Measurements from ENCODE around the gene ARID4A.
"Not testable (repeated sequence)": the region's sequence is repeated elsewhere in the genome, so short reads cannot be mapped to it uniquely, and the experiment has no call there.

The ARID4A gene, protein sequence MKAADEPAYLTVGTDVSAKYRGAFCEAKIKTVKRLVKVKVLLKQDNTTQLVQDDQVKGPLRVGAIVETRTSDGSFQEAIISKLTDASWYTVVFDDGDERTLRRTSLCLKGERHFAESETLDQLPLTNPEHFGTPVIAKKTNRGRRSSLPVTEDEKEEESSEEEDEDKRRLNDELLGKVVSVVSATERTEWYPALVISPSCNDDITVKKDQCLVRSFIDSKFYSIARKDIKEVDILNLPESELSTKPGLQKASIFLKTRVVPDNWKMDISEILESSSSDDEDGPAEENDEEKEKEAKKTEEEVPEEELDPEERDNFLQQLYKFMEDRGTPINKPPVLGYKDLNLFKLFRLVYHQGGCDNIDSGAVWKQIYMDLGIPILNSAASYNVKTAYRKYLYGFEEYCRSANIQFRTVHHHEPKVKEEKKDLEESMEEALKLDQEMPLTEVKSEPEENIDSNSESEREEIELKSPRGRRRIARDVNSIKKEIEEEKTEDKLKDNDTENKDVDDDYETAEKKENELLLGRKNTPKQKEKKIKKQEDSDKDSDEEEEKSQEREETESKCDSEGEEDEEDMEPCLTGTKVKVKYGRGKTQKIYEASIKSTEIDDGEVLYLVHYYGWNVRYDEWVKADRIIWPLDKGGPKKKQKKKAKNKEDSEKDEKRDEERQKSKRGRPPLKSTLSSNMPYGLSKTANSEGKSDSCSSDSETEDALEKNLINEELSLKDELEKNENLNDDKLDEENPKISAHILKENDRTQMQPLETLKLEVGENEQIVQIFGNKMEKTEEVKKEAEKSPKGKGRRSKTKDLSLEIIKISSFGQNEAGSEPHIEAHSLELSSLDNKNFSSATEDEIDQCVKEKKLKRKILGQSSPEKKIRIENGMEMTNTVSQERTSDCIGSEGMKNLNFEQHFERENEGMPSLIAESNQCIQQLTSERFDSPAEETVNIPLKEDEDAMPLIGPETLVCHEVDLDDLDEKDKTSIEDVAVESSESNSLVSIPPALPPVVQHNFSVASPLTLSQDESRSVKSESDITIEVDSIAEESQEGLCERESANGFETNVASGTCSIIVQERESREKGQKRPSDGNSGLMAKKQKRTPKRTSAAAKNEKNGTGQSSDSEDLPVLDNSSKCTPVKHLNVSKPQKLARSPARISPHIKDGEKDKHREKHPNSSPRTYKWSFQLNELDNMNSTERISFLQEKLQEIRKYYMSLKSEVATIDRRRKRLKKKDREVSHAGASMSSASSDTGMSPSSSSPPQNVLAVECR
- total RNA-seq = 63.2 to 136 (median 116) reads per million in 4 experiments

- DNase-seq = peak; percentile 90
These were observed at the start of gene ARID4A for GRCh38 chr14:58298477-58299400. ARID4A (plus strand) TSS chr14:58298555; CDS start chr14:58299855, 1,300 bp downstream.

- DNase-seq = no peak
These were observed 48.7 kb upstream of the ARID4A start for GRCh38 chr14:58249611-58250010.

DNA sequence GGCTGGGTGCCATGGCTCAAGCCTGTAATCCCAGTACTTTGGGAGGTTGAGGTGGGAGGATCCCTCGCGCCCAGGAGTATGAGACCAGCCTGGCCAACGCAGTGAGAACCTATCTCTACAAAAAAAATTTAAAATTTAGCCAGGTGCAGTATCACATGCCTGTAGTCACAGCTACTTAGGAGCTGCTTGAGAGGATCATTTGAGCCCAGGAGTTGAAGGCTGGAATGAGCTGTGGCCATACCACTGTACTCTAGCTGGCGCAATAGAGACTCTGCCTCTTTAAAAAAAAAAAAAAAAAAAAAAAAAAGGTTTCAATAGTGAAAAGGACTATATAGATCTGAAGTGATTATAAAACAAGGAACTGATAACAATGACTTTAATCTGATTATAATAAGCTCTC, 40.2 kb upstream of the ARID4A start:
- DNase-seq = no peak

GRCh38 chr14:58262005-58262404, 36.4 kb upstream of the ARID4A start:
- not testable (repeated sequence) for DNase-seq

DNA sequence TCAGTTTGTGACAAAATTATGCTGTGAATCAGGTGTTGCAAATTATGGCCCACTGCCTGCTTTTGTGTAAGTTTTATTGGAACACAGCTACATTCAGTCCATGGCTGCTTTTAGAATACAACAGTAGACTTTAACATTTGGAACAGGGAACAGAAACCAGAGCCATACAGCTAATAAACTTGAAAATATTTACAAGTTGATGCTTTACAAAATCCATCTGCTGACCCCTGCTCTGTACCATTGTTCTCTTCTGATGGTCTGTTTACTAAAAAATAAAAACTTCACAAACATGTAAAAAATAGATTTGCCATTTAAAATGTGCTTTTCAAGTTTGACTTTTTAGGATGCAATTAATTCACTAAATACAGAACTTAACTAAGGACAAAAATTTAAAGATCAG, 33.0 kb upstream of the ARID4A start:
- DNase-seq = no peak

- DNase-seq = no peak
These were observed 27.7 kb upstream of the ARID4A start for GRCh38 chr14:58270628-58271027.

- DNase-seq = no peak
These were observed 25.6 kb upstream of the ARID4A start for GRCh38 chr14:58272588-58273372.

- DNase-seq = no peak
These were observed 23.5 kb upstream of the ARID4A start for GRCh38 chr14:58274881-58275280.

DNA sequence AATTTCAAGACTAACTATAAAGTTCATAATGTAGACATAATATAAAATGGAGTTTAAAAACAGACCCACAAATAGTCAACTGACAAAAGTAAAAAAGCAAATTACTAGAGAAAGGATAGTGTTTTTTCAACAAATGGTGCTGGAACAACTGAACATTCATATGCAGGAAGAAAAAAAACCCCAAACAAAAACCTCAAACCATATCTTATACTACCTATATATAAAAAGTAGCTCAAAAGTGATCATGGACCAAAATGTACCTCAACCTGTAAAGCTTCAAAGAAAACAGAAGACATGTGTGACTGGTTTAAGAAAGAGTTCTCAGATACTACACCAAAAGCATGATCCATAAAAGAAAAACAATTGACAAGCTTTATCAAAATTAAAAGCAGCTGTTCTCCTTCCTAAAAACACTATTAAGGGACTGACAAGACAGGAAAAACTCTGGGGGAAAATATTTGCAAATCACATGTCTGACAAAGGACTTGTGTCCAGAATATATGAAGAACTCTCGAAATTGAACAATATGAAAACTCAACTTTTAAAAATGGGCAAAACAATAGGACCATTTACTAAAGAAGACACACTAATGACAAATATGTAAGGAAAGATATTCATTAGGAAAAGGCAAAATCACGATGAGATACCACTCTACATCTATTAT, 22.7 kb upstream of the ARID4A start:
- DNase-seq = no peak

- DNase-seq = no peak
These were observed 22.1 kb upstream of the ARID4A start for GRCh38 chr14:58276208-58276607.

GRCh38 chr14:58278177-58278576, 20.2 kb upstream of the ARID4A start:
- DNase-seq = no peak

DNA sequence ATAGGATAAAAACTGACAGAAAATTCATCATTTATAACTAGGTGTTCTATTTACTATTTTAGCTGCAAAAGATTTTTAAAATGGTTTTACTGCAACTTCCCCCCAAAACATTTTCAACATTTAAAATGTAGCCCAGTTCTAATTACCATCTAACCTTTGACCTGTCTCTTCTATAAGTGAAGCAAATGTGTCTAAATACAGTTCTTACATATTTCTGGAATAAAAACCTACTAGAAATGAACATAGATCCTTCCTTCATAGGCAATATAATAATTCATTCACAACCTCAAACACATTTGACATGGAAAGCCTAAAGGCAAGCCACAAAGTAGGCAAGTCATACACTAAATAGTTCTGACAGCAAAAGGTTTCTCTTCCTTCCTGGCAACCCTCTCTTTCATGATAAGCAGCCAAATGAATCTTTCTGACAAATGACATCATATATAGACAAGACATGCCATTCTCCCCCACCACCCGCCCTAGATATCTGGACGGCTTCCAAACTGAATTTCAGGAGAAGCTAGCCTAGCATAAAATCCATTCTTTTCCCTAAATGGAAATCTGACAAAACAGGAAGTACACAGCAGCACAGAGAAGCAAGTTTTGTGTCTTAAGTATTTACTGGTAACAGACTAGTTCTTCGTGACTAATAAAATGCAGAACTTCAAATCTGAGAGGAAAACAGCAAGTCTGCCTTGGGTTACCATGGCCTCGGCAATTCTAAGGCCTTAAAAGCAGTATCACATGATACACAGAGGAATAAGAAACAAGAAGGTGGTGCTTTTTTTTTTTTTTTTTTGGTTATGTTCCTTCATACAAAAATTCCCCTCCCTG, 17.2 kb upstream of the ARID4A start:
- DNase-seq = no peak

DNA sequence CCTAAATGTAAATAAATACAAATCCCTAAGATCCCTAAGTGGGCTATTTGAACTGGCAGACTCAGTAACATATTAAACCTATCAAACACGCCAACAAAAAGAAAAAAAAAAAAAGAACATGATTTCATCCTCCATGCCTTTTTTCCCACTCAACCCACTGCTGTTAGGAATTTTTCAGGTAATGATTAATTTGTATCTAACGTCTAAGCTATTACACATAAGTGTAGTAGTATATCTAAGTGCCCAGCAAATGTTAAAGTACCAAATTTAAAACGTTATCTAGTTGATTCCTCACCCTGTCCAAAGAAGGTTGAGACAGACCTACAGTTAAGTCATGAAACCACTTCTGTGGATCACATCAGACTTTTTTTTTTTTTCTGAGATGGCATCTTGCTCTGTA, 16.4 kb upstream of the ARID4A start:
- no peak for DNase-seq

GRCh38 chr14:58282925-58283593, 15.3 kb upstream of the ARID4A start:
- DNase-seq = no peak

DNA sequence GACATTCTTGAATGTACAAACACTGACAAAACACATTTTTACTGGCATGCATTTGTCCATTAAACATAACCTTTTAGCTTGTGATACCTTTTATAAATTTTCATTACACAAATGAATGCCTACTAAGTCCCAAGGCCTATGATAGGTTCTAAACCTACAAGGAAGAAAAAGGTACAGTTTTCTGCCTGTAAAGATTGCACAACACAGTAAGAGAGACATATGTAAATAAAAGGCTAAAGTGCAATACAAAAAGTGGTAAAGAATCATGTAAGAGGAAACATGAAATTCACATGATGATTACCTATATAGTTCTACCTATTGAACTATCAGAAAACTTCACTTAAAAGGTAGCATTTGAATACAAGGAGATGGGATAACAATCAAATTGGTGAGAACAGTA, 14.6 kb upstream of the ARID4A start:
- DNase-seq = no peak

DNA sequence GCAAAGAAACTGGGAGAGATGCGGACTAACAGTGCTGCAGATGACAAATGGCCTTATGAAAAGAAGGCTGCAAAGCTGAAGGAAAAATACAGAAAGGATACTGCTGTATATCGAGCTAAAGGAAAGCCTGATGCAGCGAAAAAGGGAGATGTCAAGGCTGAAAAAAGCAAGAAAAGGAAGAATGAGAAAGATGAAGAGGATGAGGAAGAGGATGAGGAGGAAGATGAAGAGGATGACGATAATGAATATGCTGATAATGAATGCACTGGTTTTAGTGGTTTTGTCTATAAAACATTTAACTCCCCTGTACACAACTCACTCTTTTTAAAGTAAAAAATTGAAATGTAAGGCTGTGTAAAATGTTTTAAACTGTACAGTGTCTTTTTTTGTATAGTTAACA, 13.2 kb upstream of the ARID4A start:
- no peak for DNase-seq

- no peak for DNase-seq
These were observed 10.7 kb upstream of the ARID4A start for GRCh38 chr14:58287607-58288042.

- no peak for DNase-seq
These were observed 10.1 kb upstream of the ARID4A start for GRCh38 chr14:58288106-58288792.

Data from effector CD8-positive, alpha-beta T cell (primary cell).